CD4-positive, alpha-beta T cell treated with Interleukin-17A for 1 hour (primary cell): Measurements from ENCODE around the gene HSD17B2.
"Not testable (repeated sequence)": the region's sequence is repeated elsewhere in the genome, so short reads cannot be mapped to it uniquely, and the experiment has no call there.

Experiments used
- DNase-seq: peaks from one replicate; pipeline ENCODE4 v3.0.0-alpha.2; 2020

Gene HSD17B2

DNA sequence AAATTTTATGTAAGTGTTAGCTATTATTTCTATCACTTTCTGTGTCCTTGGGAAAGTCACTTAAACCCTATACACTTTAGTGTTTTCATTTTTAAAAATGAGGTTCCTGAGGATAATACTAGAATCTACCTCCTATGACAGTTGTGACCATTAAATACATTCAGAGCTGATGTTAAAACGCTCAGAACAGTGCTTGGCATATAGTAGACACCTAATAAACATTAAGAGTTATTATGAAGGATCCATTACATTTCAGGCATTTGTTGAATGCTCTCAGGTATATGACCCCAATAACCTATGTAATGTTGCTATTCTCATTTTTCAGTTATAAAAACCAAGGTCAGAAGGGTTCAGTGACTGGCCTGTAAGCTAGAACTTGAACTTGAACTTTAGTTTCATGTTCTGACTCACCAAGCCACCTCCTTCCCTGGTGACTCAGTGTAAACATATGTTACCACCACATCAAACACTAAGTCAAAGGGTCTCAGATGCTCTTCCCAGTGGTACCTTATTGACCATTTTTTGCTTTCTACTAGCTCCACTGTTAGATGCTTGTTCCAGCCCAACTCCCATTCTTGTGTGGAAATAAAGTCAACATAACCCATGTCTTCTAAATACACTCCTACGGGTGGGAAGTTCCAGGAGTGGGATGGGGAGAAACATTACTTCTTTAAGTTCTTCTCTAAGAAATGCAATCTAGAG, 47.6 kb downstream of the HSD17B2 start:
- DNase-seq = no peak

DNA sequence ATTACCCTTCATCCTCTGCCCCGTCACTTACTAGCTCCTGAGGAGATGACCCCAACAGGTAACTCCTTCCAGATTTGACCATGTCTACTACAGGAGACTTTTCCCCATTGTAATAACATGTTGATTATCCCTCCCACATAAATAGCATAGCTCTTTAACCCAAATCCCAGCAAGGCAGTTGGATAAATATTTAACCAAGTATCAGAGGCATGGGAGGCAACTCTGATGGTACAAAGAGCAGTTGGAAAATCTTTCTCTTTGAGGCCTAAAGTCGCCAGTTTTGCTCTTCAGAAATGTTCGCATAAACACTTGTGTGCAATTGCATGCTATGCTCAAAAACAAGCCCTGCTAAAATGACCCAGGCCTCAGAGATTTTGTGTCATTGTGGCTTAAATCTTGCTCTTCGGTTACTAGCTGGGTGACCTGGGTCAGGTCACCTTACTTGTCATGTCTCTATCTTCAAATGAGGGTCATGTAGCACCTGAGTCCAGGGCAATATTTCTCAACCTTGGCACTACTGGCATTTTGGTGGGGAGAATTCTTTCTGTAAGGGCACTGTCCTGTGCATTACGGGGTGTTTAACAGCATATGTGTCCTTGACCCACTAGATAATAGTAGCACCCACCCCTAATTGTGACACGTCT, 48.8 kb downstream of the HSD17B2 start:
- DNase-seq = no peak

- DNase-seq = no peak
Observed at GRCh38 chr16:82085011-82085779, 50.1 kb downstream of the HSD17B2 start.

DNA sequence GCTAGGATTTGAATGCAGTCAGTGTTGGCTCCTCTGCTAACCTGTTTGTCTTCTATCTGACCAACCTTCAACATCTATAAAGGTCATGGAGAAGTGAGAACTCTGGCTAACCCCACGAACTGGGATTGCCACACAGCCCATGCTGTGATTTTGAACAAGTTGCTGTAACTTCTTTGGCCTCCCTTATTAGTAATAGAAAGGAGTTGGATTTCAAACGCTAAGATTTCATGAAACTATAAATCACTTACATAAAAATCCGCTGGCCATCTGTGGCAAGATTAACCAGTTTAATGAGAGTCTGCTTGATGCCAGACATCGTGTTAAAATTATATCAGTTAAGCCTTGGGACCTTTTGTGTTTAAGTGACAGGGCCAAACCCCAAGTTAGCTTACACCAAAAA, 53.4 kb downstream of the HSD17B2 start:
- no peak for DNase-seq

GRCh38 chr16:82091241-82091640, 56.2 kb downstream of the HSD17B2 start:
- DNase-seq = no peak

- no peak for DNase-seq
Observed at GRCh38 chr16:82092711-82093110, 57.7 kb downstream of the HSD17B2 start.

DNA sequence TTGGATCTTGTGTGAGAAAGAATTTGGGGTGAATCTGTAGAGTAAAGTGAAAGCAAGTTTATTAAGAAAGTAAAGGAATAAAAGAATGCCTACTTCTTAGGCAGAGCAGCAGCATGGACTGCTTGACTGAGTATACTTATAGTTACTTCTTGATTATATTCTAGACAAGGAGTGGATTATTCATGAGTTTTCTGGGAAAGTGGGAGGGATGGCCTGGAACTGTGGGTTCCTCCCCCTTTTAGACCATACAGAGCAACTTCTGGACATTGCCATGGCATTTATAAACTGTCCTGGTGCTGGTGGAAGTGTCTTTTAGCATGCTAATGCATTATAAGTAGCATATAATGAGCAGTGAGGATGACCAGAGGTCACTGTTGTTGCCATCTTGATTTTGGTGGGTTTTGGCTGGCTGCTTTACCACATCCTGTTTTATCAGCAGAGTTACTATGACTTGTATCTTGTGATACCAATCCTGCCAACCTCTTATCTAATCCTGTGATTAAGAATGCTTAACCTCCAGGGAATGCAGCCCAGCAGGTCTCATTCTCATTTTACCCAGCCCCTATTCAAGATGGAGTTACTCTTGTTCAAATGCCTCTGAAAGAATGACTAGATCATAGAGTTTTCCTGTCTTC, 58.7 kb downstream of the HSD17B2 start:
- DNase-seq = no peak

GRCh38 chr16:82094942-82095540, 60.0 kb downstream of the HSD17B2 start:
- DNase-seq = no peak

GRCh38 chr16:82096641-82097040, 61.6 kb downstream of the HSD17B2 start:
- no peak for DNase-seq

- no peak for DNase-seq
Observed at GRCh38 chr16:82105107-82105506, 70.1 kb downstream of the HSD17B2 start.

DNA sequence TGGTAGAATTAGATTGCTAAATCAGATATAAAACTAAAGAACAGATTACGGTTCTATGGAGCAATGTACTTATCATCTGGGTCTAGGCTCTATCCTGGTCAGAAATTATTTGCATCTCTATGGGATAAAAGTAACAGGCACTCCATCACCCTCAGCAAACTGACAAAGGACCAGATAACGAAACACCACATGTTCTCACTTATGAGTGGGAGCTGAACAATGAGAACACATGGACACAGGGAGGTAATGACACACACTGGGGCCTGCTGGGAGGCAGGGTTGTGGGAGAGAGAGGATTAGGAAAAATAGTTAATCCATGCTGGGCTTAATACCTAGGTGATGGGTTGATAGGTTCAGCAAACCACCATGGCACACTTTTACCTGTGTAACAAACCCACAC, 73.0 kb downstream of the HSD17B2 start:
- DNase-seq = no peak

GRCh38 chr16:82108774-82109173, 73.7 kb downstream of the HSD17B2 start:
- DNase-seq = no peak

GRCh38 chr16:82109266-82109665, 74.2 kb downstream of the HSD17B2 start:
- not testable (repeated sequence) for DNase-seq

GRCh38 chr16:82111944-82112343, 76.9 kb downstream of the HSD17B2 start:
- no peak for DNase-seq

DNA sequence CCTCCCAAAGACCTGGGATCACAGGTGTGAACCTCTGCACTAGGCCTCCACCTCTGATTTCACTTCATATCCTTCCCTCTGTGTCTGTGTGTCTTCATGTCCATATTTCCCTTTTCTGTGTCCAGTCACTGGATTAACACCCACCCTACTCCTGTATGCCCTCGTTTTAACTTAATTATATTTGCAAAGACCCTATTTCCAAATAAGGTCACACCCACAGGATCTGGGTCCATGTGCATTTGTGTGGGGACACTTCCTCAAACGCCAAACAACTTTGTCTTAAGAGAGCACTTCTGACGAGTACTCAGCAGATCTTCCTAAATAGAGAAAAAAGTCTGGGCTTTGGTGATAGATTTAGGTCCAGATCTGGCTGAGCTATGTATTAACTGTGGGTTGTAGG, 78.7 kb downstream of the HSD17B2 start:
- no peak for DNase-seq

DNA sequence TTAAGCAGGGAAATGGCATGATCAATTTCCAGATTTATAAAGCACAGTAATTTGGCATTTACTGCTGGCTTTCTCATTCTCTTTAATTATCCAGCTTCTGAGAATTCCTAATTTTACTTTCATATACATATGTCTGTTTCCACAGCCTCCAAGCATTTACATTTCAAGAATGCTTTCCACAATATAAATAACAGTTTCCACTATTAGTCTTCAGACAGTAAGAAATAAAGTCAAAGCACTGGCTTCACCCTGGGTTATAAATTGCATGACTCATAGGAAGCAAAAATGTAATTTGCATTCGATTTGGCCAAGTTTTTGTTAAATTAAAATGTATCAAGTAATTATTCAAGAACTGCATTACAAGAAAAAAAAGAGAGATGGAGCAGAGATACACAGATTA, 81.5 kb downstream of the HSD17B2 start:
- no peak for DNase-seq

GRCh38 chr16:82118749-82119148, 83.7 kb downstream of the HSD17B2 start:
- no peak for DNase-seq

DNA sequence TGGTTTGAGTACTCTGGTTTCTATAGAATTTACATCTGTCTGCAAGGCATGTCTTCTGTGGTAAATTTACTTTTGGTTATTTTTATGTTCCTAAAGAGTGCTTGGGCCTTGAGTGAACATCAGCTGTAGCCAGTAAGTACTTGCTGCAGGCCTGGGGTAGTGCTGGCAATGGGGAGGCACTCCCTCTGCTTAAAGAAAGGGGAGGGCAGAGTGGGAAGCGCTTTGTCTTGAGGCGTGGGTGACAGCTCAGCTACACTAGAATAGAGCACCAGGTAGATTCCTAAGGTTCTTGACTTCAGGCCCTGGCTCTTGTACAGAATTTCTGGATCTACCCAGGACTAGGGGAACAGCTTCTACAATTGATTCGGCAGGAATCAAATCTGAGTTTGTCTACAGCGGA, 84.4 kb downstream of the HSD17B2 start:
- no peak for DNase-seq

DNA sequence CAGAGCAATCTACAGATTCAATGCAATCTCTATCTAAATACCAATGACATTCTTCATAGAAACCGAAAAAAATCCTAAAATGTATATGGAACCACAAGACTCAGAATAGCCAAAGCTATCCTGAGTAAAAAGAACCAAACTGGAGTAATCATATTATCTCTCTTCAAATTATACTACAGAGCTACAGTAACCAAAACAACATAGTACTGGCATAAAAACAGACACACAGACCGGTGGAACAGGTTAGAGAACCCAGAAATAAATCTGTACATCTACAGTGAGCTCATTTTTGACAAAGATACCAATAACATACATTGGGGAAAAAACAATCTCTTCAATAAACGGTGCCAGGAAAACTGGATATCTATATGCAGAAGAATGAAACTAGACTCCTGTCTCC, 89.6 kb downstream of the HSD17B2 start:
- no peak for DNase-seq

DNA sequence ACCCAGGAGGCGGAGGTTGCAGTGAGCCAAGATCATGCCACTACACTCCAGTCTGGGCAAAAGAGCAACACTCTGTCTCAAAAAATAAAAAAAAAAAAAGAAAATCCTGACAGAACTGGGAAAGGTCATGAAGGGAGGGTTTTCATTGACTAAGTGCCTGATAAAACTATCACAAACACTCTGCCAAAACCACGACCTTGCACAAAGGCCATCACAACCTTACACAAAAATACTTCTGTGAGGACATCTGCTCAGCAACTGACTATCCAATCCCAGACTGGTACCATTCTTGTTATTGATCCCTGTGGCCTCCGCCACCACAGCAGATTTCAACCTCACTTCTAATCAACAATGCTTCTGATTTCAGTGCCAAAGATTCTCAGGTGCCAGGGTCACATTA, 94.8 kb downstream of the HSD17B2 start:
- DNase-seq = no peak

- peak; percentile 27 for DNase-seq
Observed at GRCh38 chr16:82133798-82134197, 98.7 kb downstream of the HSD17B2 start.

GRCh38 chr16:82134846-82135245, 99.8 kb downstream of the HSD17B2 start:
- DNase-seq = no peak

DNA sequence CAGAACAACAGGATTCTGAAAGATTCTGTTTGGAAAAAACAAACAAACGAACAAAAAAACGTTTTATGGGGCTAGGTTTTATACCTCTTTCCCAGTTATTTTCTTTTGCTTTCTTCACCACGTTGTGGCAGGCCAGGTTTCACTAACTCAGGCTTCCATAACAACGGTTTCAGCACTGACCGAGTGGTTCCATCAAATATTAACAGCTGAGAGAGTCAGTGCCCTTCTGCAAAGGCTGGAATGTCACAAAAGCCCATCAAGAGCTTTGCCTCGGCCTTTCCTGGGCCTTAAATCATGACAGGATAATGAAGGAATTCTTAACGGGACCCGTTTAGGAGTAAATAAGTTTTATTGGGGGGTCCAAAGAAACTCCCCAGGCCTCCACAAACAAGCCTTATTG, 100.8 kb downstream of the HSD17B2 start:
- no peak for DNase-seq
